ENCODE measurements around the gene PFKFB4. TPM values are rescaled to one million over a fixed set of nuclear protein-coding genes. Genes with fewer than 3 reads are reported as not detected.
"Not testable (repeated sequence)": the region's sequence is repeated elsewhere in the genome, so short reads cannot be mapped to it uniquely, and the experiment has no call there.

Gene PFKFB4
- total RNA-seq, 1 donor from 2014 or later: 4.6 TPM

DNA sequence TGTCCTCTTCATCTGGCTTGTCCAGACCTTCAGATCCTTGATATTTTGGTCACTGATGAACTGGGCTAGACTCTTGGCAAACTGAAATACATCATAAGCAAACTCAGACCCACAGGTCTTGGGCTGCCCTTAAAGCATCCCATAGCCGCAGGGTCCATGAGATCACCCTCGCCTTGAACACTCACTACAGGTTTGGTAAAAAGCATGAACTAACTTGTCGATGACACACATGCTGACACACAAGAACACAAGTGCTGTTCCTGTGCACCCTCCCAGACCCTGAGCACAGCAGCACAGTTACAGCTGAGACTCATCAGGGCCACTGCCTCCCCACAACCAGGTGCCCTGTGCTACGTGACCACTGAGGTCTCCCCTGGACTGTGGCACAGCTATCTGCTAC lies 21.0 kb downstream of the PFKFB4 start:
- DNase-seq (ENCODE audit: low spot score): no peak

DNA sequence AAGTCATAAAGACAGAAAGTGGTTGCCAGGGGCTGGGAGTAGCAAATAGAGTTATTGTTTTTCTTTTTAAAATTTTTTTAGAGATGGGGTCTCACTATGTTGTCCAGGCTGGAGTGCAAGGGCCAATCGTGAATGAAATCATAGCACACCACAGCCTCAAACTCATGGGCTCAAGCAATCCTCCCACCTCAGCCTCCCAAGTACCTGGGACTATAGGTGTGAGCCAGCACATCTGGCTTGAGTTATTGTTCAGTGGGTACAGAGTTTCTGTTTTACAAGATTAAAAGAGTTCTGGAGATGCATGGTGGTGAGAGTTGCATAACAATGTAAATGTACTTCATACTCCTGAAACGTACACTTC lies 23.6 kb downstream of the PFKFB4 start:
- DNase-seq (ENCODE audit: low spot score): no peak

DNA sequence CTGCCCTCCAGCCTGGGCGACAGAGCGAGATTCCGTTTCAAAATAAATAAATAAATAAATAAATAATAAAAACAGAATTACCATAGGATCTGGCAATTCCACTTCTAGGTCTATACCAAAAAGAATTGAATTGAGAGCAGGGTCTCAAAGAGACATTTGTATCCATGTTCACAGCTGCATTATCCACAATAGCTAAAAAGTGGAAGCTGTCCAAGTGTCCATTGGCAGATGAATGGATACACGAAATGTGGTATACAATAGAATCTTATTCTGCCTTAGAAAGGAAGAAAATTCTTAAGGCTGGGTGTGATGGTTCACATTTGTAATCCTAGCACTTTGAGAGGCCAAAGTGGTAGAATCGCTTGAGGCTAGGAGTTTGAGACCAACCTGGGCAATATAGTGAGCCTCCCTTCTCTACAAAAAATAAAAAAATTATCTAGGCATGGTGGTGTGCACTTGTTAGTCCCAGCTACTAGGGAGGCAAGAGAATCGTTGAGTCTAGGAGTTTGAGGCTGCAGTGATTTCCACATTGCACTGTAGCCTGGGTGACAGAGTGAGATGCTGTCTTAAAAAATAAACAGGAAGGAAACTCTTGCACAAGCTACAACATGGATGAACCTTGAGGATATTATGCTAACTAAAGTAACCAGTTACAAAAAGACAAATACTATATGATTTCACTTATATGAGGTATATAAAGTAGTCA lies 24.2 kb downstream of the PFKFB4 start:
- DNase-seq (ENCODE audit: low spot score): no peak

DNA sequence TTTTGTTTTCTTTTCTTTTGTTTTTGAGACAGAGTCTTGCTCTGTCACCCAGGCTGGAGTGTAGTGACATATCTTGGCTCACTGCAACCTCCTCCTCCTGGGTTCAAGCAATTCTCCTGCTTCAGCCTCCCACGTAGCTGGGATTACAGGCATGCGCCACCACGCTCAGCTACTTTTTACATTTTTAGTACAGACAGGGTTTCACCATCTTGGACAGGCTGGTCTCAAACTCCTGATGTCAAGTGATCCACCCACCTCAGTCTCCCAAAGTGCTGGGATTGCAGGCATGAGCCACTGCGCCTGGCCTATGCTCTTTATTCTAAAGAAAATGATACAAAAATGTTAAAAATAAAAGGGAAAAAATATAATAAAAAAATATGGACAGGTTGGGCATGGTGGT lies 25.9 kb downstream of the PFKFB4 start:
- not testable (repeated sequence) for DNase-seq (ENCODE audit: low spot score)

DNA sequence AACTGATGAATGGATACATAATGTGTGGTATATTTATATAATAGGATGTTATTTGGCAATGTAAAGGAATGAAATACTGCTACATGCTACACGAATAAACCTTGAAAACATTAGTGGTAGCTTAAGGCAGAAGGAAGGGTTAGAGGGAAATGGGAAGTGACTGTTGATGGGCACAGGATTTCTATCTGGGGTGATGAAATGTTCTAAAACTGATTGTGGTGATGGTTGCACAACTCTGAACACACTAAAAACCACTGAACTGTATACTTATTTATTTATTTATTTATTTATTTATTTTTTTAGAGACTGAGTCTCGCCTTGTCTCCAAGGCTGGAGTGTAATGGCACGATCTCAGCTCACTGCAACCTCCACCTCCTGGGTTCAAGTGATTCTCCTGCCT lies 27.8 kb downstream of the PFKFB4 start:
- DNase-seq (ENCODE audit: low spot score): no peak

DNA sequence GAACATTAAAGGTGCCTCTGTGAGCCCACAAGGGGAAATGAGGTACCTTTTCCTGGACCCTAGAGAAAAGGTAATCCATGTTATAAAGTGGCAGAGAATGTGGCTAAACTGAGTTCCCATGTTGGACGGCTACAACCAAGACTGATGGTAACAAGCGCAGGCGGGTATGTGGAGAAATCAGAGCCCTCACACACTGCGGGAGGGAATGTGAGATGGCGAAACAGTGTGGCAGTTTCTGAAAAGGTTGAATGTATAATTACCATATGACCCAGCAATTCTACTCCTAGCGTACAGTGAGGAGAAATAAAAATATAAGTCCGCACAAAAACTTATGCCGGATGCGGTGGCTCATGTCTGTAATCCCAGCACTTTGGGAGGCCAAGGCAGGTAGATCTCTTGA lies 28.6 kb downstream of the PFKFB4 start:
- DNase-seq (ENCODE audit: low spot score): no peak

DNA sequence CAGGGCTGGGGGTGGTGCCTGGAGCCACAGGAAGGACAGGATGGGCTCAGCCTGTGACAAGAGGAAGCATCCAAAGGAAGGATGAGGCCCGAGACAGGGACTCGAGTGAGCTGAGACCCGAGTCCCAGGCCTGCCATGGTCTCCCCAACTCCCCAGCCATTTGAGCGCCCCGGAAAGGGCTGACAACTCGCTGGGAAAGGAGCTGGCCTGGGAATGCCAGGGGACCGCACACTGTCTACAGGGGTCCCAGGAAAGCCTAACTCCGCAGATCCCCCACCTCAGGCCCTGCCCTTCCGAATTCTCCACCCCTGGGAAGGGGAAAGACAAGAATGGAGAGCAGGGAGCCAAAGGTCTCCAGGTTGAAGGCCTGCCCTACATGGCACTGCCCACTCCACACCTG lies 31.6 kb downstream of the PFKFB4 start:
- no peak for DNase-seq (ENCODE audit: low spot score)

DNA sequence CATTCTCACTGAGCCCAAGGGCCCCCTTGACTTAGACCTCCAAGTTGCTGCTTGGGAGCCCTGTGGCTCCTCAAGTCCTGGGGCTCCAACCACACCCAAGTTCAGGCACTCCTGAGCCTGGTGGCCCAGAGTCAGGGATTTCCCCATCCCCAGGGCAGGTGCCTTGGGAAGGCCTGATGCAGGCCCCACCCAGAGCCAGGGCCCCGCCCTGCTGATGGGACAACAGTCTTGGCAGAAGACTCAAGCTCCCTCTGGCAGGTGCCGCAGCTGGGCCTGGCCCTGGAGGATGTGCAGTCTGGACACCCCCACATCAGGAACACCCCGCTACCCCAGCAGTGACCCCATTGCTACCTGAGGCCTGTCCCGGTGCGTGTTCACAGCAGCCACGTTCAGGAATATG lies 35.0 kb downstream of the PFKFB4 start:
- DNase-seq (ENCODE audit: low spot score): no peak

DNA sequence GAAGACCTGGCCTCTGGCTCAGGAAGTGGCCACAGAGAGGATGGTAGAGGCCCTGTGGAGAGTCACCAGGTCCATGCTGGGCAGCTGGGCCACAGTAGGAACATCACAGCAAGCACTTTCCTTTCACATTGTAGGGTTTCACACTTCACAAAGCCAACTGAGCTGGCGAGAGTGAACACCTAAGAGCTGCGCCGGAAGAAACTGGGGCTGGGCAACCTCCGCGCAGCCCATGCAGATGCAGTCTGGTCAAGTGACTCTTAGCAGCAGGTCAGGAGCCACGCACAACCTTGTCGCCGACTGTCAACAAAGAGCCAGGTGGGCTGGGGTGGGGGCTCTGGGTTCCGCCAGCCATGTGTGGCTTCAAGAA lies 37.3 kb downstream of the PFKFB4 start:
- DNase-seq (ENCODE audit: low spot score): no peak

DNA sequence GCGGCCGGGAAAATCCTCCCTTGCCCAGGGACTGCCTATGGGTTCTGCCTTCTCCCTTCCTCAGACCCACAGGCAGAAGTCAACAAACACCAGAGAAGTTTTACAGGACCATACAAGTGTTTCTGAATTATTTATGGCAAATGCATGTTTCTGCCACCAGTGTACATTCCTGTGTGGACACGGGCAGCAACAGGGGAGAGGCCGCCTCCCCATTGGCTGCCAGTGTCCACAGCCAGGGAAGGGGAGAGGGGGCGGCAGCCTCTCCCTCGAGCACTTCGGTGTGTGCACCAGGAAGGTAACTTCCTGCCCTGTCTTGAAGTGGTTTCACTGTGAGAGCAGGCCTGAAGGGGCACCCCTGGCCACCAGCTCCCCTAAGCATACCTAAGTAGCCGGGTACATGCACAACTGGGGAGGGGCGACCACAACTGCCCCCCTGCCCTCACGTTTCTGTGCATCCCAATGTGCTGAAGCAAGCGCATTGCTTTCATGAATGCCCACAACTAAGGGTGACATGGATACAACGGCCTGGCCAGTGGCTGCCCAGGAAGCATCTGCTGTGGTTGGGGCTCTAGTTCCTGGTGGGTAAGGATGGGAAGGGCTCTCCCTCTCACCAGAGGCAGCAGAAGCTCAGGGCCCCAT lies 37.8 kb downstream of the PFKFB4 start:
- DNase-seq (ENCODE audit: low spot score): no peak

DNA sequence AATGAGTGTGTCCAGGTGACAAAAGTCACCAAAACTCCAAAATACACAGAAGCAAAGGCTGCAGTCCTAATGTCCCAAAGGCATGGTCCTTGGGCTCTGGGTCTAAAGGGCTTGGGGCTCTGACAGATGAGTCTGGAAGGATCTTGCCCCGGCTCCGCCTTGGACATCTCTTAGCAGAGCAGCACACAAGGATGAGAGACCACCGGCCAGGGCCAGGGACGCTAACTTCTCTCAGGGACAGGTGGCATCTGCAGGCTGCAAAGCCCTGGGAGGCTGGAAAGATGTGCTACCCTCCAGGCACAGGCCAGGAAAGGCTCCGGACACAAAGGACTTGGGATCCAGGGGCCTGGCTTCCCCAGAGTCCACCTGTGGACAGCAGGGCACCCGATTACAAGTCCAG lies 38.5 kb downstream of the PFKFB4 start:
- DNase-seq (ENCODE audit: low spot score): no peak

DNA sequence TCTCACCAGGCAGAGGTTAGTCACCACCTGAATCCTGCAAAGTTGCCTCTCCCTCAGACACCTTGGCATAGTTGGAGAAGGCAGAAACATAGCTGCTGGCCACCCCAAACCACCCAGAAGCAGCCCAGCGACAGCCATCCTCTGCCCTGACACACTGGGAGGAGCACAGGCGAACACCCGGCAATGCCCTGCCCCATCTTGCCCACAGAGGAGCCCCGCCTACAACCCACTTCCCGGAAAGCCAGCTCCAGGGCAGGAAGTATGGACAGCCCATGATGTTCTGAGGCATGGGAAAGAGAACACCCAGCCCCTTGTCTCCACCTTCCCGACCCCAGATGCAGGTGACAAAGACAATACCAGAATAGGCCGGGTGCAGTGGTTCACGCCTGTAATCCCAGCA lies 40.0 kb downstream of the PFKFB4 start:
- no peak for DNase-seq (ENCODE audit: low spot score)

DNA sequence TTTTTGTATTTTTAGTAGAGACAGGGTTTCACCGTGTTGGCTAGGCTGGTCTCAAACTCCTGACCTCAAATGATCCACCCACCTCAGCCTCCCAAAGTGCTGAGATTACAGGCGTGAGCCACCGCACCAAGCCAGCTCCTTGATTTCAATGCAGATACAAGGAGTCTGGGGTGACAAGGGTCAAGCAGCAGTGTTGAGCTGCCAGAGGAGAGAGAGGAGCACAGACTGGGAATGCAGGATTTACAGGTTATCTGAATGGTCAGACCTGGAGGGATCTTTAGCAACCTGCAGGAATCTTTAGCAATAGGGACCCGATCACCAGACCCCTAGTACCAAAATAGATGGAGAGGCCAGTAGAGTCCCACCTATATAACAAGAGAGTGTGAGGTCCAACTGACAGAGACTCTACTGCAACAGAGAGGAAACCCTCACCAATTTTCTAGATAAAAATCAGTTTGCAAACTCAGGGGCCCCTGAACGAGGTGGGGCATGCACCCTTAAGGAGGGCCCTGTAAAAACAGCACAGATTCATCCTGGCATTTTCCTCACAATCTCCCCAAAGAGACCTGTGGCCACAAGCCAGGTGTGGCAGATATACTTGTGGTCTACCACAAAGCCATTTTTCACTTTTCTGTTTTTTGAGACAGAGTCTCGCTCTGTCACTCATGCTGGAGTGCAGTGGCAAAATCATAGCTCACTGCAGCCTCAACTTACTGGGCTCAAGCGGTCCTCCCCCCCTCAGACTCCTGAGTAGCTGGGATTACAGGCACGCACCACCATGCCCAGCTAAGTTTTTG lies 42.0 kb downstream of the PFKFB4 start:
- no peak for DNase-seq (ENCODE audit: low spot score)

DNA sequence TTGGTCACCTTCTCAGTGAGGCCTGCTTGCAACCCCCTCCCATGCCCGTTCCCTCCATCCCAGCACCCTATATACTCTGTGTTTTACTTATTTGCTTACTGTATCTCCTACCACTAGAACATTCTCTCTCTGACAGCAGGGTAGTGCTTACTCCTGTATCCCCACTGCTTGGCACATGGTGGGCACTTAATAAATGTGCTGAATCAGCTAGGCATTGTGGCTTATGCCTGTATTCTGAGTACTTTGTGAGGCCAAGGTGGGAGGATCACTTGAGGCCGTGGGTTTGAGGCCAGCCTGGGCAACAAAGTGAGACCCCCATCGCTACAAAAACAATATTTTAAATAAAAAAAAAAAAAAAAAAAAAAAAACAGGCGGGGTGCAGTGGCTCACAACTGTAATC lies 45.1 kb downstream of the PFKFB4 start:
- DNase-seq (ENCODE audit: low spot score): no peak

DNA sequence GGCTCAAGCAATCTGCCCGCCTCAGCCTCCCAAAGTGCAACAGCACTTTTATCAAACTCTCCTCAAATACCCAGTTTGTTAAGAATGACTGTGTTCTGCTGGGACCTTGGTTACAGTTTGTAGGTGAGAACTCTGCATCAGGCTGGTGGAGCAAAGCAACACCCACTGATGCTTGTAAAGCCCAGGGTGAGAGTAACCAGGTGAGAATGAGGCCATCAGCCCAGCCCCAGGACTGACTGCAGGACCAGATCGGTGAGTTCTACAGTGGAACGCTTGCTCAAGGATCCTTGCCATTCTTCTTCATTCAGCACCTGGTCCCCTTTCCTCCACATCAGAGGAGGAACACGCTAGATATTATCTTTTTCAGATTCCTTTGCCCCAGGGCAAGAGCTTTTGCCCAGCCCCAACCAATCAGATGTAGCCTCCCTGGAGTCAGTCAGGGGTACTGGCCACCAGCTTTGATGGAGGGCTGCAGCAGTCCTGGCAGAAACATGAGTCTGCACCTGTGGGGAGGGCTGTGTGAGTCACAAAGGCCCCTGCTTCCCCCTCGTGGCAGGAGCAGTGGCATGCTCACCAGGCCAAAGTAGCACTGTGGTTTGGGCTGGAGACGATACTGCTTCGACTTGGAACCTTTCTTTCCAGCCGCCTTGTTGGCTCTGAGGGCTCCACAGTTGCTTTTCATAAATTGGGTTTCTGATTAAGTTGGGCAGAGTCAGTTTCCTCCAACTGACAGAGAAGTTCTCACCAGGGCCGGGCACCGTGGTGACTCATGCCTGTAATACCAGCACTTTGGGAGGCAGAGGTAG lies 49.1 kb downstream of the PFKFB4 start:
- no peak for DNase-seq (ENCODE audit: low spot score)

DNA sequence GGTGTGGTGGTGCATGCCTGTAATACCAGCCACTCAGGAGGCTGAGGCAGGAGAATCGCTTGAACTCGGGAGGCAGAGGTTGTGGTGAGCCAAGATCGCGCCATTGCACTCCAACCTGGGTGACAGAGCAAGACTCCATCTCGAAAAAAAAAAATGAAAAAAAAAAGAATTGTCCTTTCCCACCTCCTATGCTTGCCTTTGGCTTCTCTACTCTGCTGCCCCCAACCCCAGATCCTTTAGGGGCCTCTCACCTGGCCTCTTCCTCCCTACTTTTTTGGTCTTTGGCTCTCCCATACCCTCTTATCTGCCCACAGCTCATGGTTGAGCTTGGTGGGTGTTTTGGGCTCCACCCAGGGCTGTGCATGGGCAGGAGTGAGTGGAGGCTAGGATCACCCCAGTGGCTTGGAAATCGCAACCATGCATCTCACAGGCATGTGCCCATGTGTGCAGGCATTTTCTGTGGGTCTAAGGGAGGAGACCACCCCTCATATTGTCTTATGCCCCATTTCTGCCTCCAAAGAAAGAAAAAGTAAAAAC lies 50.6 kb downstream of the PFKFB4 start:
- no peak for DNase-seq (ENCODE audit: low spot score)

DNA sequence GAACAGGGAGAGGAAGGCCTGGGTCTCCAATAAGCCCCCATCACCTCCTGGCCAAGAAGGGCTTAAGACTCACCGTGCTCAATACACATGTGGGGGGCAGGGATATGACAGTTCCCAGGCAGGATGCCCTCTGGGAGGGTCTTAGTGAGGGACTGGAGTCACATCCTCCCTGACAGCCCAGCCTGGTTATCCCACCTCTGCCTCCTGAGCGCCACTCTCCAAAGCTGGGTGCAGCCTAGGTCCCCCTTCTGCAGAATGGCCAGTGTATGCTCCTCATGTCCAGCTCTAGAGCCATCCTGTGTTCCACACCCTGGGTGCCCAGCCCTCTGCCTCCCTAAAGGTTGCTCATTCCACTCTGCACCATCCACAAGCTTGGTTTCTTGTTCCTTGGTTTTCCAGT lies 51.5 kb downstream of the PFKFB4 start:
- DNase-seq (ENCODE audit: low spot score): no peak

DNA sequence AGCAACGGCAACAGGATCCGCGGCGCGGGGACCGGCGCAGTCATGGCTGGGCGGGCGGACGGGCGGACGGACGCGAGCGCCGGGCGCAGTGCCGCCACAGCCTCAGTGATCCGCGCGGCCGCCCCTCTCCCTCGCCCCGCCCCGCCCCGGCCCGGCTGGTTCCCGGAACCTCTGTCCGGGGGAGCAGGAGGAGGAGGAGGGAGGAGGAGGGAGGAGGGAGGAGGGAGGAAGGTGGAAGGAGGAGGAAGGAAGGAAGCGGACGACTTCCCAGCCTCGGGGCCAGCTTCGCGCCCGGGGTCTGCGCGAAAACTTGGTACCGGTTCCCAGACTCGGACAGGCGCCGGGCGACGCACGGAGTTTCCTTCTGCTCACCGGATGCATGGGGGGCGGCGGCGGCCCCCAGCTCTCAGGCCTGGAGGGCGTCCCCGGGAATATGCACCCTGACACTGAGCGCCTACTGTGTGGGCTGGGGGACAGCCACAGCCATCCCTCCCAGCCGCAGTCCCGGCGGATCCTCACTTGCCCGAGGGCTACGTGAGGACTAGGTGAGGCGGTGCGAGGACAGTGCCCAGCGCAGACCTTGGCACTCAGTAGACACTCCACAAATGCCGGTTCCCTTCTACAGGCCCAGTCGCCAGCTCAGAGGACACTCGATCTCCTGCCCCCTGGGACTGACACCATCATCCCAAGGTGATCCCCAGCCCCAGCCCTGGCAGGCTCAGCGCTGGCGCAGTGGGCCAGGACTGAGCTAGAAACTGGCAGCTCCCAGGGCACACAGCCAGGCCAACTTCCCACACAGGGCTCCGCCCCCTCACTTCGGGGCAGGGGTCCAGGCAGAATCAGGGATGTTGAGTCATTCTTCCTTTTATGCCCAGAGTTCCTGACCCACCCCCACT lies 52.3 kb downstream of the PFKFB4 start, which contains the start of gene SHISA5:
TSS of gene SHISA5 (minus strand) at position 124 of the 896 bp plus-strand sequence. CDS start at position 44, 80 bp downstream.
- DNase-seq (ENCODE audit: low spot score): peak; percentile 96

DNA sequence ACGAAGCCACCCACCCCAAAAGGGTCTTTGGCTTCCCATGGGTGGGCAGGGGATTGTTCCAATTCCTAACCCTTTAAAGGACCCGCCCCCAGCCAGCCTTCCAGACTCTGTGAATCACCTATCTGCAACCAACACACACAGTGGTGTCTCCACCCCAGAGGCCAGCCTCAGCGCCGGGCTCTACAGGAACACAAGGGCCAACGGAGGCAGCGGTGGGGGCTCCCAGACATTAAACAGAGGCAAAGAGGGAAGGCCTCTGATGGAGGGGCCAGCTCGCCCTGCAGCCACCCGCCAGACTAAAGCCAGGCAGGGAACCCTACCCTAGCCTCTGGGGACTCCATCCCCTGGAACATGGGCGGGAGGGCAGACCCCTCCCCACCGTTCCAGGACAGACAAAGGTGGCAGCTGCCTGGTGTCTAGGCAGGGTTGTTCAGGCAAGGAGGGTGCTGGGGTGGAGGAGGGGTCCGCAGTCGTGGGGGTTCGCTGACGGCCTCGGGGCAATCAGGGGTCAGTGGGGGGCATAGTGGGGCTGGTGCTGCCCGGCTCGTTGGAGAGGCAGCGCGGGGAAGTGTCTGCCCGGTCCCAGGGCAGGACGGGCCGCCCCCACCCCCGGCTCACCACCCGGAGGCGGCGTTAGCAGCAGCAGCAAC lies 53.1 kb downstream of the PFKFB4 start:
- no peak for DNase-seq (ENCODE audit: low spot score)

DNA sequence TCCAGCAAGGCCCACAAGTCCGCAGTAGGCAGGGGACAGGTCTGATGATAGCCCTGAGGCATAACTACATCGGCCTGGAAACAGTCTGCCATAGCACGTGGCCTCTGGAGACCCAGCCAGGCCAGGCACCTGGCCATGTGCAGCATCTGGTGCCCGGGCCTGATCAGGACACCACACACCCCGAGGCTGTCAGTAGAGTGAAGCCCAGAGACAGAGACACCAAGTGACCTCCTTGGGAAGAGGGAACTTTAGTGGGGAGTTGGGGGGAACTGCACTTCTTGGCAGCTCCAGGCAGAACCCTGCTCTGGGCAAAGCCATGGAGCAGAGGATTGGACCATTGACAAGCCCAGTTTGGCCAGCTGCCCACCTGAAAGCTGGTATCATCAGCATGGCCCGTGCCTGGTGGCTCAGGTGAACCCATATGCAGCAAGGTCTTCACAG lies 53.9 kb downstream of the PFKFB4 start:
- DNase-seq (ENCODE audit: low spot score): no peak

Data from mesenteric fat pad (tissue), 1 donor.